Activated T-helper 2 cell treated with anti-CD3 and anti-CD28 coated beads, Interferon-gamma antibody, Interleukin-2, Interleukin-4, amounts not matched to agents 10 μg/mL and 5 μg/mL and 100 μg/mL, durations not matched to agents 14 hours and 24 hours and 36 hours (primary cell): Measurements from ENCODE around the gene CMPK1. TPM values are rescaled to one million over a fixed set of nuclear protein-coding genes. Genes with fewer than 3 reads are reported as not detected.

Experiments
- DNase-seq: peaks from one replicate; pipeline ENCODE4 v3.0.0; 2021; ENCODE audit warnings: low spot score
- H3K27ac Mint-ChIP-seq: one replicate; pipeline ENCODE4 v1.8.0; 2021; ENCODE audit warnings: mixed read lengths
- H3K27me3 Mint-ChIP-seq: one replicate; pipeline ENCODE4 v1.8.0; 2021; ENCODE audit warnings: low read depth, mixed read lengths
- H3K36me3 Mint-ChIP-seq: one replicate; pipeline ENCODE4 v1.8.0; 2021; ENCODE audit warnings: low read depth, mixed read lengths
- H3K4me1 Mint-ChIP-seq: one replicate; pipeline ENCODE4 v1.8.0; 2021; ENCODE audit warnings: low read depth, mixed read lengths
- H3K4me3 Mint-ChIP-seq: one replicate; pipeline ENCODE4 v1.8.0; 2021; ENCODE audit warnings: low read depth, mild to moderate bottlenecking, moderate library complexity, mixed read lengths
- H3K9me3 Mint-ChIP-seq: one replicate; pipeline ENCODE4 v1.8.0; 2021; ENCODE audit warnings: mixed read lengths
- intact Hi-C: fragments of 100-400 bp; cut with micrococcal nuclease; formaldehyde crosslinking; loops from one replicate; pipeline ENCODE4 v1.15.1; 2023
- total RNA-seq: library from RNA; stranded (reverse); gene quantifications from 2 replicates; pipeline ENCODE4 v1.2.3, GENCODE V29; 2022

Gene CMPK1
- total RNA-seq, 1 donor from 2014 or later = 109 TPM

GRCh38 chr1:47388030-47388890 is 54.7 kb downstream of the CMPK1 start:
- Mint-ChIP-seq H3K27ac (no peak overlapping the region), H3K36me3 (no peaks in the 10 kb centered on the region), H3K4me1 (no peaks in the 10 kb centered on the region), H3K27me3 (peaks cover 10% of the 10 kb centered on the region), H3K9me3 (no peaks in the 10 kb centered on the region), H3K4me3 (no peak overlapping the region)
- intact Hi-C loops = loop anchor here (2.0 to 5.0 kb wide), 2 partner anchors 44 to 323 kb away; no protein-coding TSS in a partner anchor
- no peak for DNase-seq

GRCh38 chr1:47388891-47389238 is 55.3 kb downstream of the CMPK1 start:
- DNase-seq = peak; percentile 19
- no peak overlapping the region for H3K27ac Mint-ChIP-seq
- H3K27me3 Mint-ChIP-seq = peaks cover 10% of the 10 kb centered on the region
- no peak overlapping the region for H3K4me3 Mint-ChIP-seq
- no peaks in the 10 kb centered on the region for H3K4me1 Mint-ChIP-seq
- intact Hi-C loops = loop anchor here (2.0 to 5.0 kb wide), 2 partner anchors 43 to 322 kb away; no protein-coding TSS in a partner anchor
- H3K36me3 Mint-ChIP-seq = no peaks in the 10 kb centered on the region
- H3K9me3 Mint-ChIP-seq = no peaks in the 10 kb centered on the region

- Mint-ChIP-seq H3K4me3 (no peak overlapping the region), H3K27me3 (peaks cover 16% of the 10 kb centered on the region), H3K36me3 (no peaks in the 10 kb centered on the region), H3K9me3 (no peaks in the 10 kb centered on the region), H3K27ac (no peak overlapping the region), H3K4me1 (no peaks in the 10 kb centered on the region)
- intact Hi-C loops = loop anchor here (2.0 to 5.0 kb wide), 2 partner anchors 43 to 321 kb away; no protein-coding TSS in a partner anchor
- DNase-seq = no peak
Measured at GRCh38 chr1:47389731-47390130, 56.1 kb downstream of the CMPK1 start.

DNA sequence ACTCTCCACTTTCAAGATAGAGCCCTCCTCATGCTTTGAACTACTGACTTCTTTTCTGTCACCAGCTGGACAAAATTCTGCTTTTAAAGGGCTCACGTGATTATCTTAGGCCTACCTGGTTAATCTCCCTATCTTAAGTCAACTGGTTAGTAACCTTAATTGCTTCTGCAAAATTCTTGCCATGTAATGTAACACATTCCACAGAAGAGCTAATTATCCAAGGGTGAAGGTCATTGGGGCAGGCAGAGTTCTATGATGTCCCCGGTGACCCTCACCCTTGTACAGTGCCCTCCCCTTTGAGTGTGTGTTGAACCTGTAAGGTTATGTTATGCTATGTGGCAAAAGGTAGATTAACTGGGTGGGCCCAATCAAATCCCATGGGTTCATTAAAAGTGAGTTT is 57.3 kb downstream of the CMPK1 start:
- Mint-ChIP-seq H3K36me3 (no peaks in the 10 kb centered on the region), H3K9me3 (no peaks in the 10 kb centered on the region), H3K27me3 (peaks cover 21% of the 10 kb centered on the region), H3K4me1 (no peaks in the 10 kb centered on the region), H3K27ac (no peak overlapping the region), H3K4me3 (no peak overlapping the region)
- intact Hi-C loops = no loop called here
- DNase-seq = no peak

- Mint-ChIP-seq H3K4me3 (no peak overlapping the region), H3K4me1 (no peaks in the 10 kb centered on the region)
- intact Hi-C loops = no loop called here
Measured at GRCh38 chr1:47393141-47393540, 59.6 kb downstream of the CMPK1 start.

GRCh38 chr1:47395433-47395832 is 61.8 kb downstream of the CMPK1 start:
- DNase-seq = no peak
- Mint-ChIP-seq H3K36me3 (no peaks in the 10 kb centered on the region), H3K27me3 (peaks cover 18% of the 10 kb centered on the region), H3K4me3 (no peak overlapping the region), H3K27ac (no peak overlapping the region), H3K9me3 (no peaks in the 10 kb centered on the region), H3K4me1 (no peaks in the 10 kb centered on the region)
- intact Hi-C loops = no loop called here

More at GRCh38 chr1:47393141-47393540, 59.6 kb downstream of the CMPK1 start:
- peaks cover 22% of the 10 kb centered on the region for H3K27me3 Mint-ChIP-seq
- DNase-seq = no peak
- no peaks in the 10 kb centered on the region for H3K9me3 Mint-ChIP-seq
- H3K36me3 Mint-ChIP-seq = no peaks in the 10 kb centered on the region
- H3K27ac Mint-ChIP-seq = no peak overlapping the region

DNA sequence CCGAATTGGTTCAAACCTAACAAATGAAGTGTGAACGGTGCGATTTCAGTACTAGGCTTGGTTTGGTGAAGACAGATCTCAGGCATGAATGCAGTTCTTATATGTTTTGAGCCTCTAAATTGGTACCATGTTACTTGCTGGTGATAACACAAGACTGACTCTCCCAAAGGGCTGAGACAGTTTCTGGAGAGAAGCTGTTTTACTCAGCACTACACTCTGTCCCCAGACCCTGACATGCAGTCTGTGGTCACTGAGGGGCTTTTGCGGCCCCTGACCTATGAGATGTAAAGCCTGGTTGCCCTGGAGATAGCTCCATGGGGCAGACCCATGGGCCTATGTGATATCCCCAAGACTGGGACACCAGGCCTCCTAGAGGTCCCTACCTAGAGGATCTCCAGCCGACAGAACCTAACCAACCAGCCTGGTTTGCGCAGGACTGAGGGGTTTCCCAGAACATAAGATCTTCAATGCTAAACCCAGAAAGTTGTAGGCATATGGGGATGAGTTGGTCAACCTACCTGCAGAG is 63.1 kb downstream of the CMPK1 start:
- no peak overlapping the region for H3K27ac Mint-ChIP-seq
- no peaks in the 10 kb centered on the region for H3K9me3 Mint-ChIP-seq
- intact Hi-C loops = no loop called here
- DNase-seq = no peak
- peaks cover 22% of the 10 kb centered on the region for H3K27me3 Mint-ChIP-seq
- H3K36me3 Mint-ChIP-seq = no peaks in the 10 kb centered on the region
- H3K4me3 Mint-ChIP-seq = no peak overlapping the region
- no peaks in the 10 kb centered on the region for H3K4me1 Mint-ChIP-seq

DNA sequence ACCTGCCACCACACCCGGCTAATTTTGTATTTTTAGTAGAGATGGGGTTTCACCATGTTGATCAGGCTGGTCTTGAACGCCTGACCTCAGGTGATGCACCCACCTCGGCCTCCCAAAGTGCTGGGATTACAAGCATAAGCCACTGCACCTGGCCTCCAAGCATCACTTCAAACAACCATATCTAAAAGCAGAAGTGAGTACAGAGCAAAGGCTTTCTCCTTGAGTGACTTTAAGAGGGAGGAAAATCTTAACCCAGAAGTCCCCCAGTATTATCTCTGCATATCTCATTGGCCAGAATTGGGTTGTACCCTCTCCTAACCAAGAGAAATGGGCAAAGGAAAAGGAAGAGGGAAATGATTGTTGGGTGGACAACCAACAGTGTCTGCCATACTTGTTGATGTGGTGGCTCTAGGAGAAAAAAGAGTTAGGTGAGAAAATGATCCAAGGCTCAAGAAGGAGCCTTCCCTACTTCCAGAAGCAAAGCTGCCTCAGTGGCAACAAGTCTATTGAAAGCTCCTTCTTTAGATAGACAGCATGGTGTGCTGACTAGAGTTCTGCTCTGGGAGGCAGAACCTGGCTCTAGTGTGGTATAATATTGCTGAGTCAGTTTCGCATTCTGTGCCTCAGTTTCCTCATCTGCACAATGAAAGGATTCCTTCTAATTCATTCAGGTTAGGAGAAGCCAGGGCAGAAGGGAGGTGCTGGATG is 65.7 kb downstream of the CMPK1 start:
- peaks cover 25% of the 10 kb centered on the region for H3K27me3 Mint-ChIP-seq
- intact Hi-C loops = no loop called here
- no peaks in the 10 kb centered on the region for H3K9me3 Mint-ChIP-seq
- H3K36me3 Mint-ChIP-seq = no peaks in the 10 kb centered on the region
- H3K4me1 Mint-ChIP-seq = no peaks in the 10 kb centered on the region
- no peak for DNase-seq
- no peak overlapping the region for H3K27ac Mint-ChIP-seq
- no peak overlapping the region for H3K4me3 Mint-ChIP-seq

GRCh38 chr1:47399846-47400155 is 66.2 kb downstream of the CMPK1 start:
- Mint-ChIP-seq H3K9me3 (no peaks in the 10 kb centered on the region), H3K4me3 (no peak overlapping the region), H3K27ac (no peak overlapping the region), H3K36me3 (no peaks in the 10 kb centered on the region), H3K4me1 (no peaks in the 10 kb centered on the region), H3K27me3 (peaks cover 22% of the 10 kb centered on the region)
- intact Hi-C loops = no loop called here
- no peak for DNase-seq

DNA sequence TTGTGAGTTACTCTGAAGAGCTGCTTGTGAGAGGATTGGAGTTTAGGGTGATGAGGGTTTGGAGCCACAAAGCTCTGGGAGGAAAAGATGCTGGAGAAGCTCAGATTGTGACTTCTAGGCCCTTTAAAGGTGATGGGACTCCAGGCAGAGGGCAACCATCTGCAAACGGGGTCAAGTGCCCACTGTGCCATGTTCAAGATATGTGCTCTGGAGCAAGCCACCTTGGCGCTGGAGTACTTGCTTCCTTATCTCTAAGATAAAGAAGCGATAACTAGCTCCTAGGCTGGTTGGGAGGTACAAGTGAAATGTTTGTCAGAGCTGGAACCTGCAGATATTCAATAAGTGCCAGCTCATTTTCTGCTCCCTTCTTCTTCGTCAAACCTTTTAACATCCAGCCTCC is 68.2 kb downstream of the CMPK1 start:
- H3K9me3 Mint-ChIP-seq = no peaks in the 10 kb centered on the region
- H3K4me1 Mint-ChIP-seq = no peaks in the 10 kb centered on the region
- DNase-seq = no peak
- intact Hi-C loops = no loop called here
- no peak overlapping the region for H3K27ac Mint-ChIP-seq
- no peaks in the 10 kb centered on the region for H3K36me3 Mint-ChIP-seq
- H3K27me3 Mint-ChIP-seq = peaks cover 23% of the 10 kb centered on the region
- no peak overlapping the region for H3K4me3 Mint-ChIP-seq

DNA sequence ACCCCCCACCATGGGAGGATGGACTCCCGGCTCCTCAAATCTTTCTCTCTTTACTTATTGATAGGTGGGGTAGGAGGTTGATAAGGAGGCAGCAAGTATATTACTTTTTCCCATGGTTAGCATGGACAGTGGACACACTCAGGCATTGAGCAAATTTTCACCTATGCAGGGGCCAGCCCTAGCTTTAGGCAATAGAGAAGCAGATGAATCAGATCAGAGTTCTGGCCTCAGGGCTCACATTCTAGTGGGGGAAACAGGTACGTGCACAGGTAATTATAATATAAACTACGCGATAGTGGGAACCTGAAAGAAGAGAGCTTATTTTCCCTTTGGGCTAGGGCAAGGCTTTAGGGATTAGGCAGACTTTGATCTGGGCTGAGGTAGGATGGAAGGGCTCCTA is 69.0 kb downstream of the CMPK1 start:
- H3K4me3 Mint-ChIP-seq = no peak overlapping the region
- H3K9me3 Mint-ChIP-seq = no peaks in the 10 kb centered on the region
- DNase-seq = no peak
- H3K4me1 Mint-ChIP-seq = no peaks in the 10 kb centered on the region
- H3K27ac Mint-ChIP-seq = no peak overlapping the region
- intact Hi-C loops = no loop called here
- peaks cover 23% of the 10 kb centered on the region for H3K27me3 Mint-ChIP-seq
- H3K36me3 Mint-ChIP-seq = no peaks in the 10 kb centered on the region

- intact Hi-C loops = no loop called here
- H3K27ac Mint-ChIP-seq = no peak overlapping the region
- H3K4me1 Mint-ChIP-seq = no peaks in the 10 kb centered on the region
- H3K27me3 Mint-ChIP-seq = peaks cover 23% of the 10 kb centered on the region
- no peak for DNase-seq
- H3K4me3 Mint-ChIP-seq = no peak overlapping the region
- no peaks in the 10 kb centered on the region for H3K36me3 Mint-ChIP-seq
- no peaks in the 10 kb centered on the region for H3K9me3 Mint-ChIP-seq
Measured at GRCh38 chr1:47403321-47403910, 69.8 kb downstream of the CMPK1 start.

GRCh38 chr1:47405697-47406096 is 72.1 kb downstream of the CMPK1 start:
- no peak overlapping the region for H3K27ac Mint-ChIP-seq
- DNase-seq = no peak

More at GRCh38 chr1:47405697-47406096, 72.1 kb downstream of the CMPK1 start:
- no peaks in the 10 kb centered on the region for H3K9me3 Mint-ChIP-seq
- H3K27me3 Mint-ChIP-seq = peaks cover 31% of the 10 kb centered on the region
- no peak overlapping the region for H3K4me3 Mint-ChIP-seq
- H3K36me3 Mint-ChIP-seq = no peaks in the 10 kb centered on the region
- no peaks in the 10 kb centered on the region for H3K4me1 Mint-ChIP-seq
- intact Hi-C loops = no loop called here
